Brain microvascular endothelial cell (primary cell): ENCODE data around the gene LCE4A.
"Not testable (repeated sequence)": the region's sequence is repeated elsewhere in the genome, so short reads cannot be mapped to it uniquely, and the experiment has no call there.

Experiments used
- DNase-seq: peaks from one replicate; pipeline ENCODE4 v3.0.0-alpha.2; 2020
- H3K27ac ChIP-seq: fragments of 250-450 bp; sonication (Bioruptor Pico); 2 replicates; pipeline ENCODE4 v1.5.1; 2020; ENCODE audit warnings: mild to moderate bottlenecking, moderate library complexity
- H3K27me3 ChIP-seq: fragments of 250-450 bp; sonication (Bioruptor Pico); replicated peaks from 2 replicates; pipeline ENCODE4 v1.5.1; 2020; ENCODE audit warnings: mild to moderate bottlenecking
- H3K36me3 ChIP-seq: fragments of 250-450 bp; sonication (Bioruptor Pico); replicated peaks from 2 replicates; pipeline ENCODE4 v1.5.1; 2020; ENCODE audit warnings: mild to moderate bottlenecking
- H3K4me3 ChIP-seq: 2 replicates; pipeline ENCODE4 v1.5.1; 2011; ENCODE audit warnings: low read depth, mild to moderate bottlenecking, control low read depth, low read length, moderate library complexity
- CTCF ChIP-seq: IDR thresholded peaks from 2 replicates; pipeline ENCODE4 v1.5.1; 2011; ENCODE audit warnings: low read depth, mild to moderate bottlenecking, moderate library complexity, low read length, control low read depth, inconsistent platforms; ENCODE audit errors: missing control alignments
- in situ Hi-C: cut with HindIII; loops from 2 replicates; pipeline ENCODE4 v1.10.0; 2017; ENCODE audit warnings: low sequenced_read_pairs, low pct_ligation_motif_present

Gene LCE4A

GRCh38 chr1:152707860-152708259 is at the start of gene LCE4A:
Gene LCE4A (plus strand): TSS chr1:152708160. CDS start chr1:152709076, 916 bp downstream.
- Histone ChIP-seq H3K4me3 (no peak within 1 kb of the TSS), H3K27me3 (no peaks in the 10 kb centered on the region), H3K27ac (no peak within 1 kb of the TSS), H3K36me3 (no peaks in the 10 kb centered on the region)
- in situ Hi-C loops: no loop called here
- no peak for TF ChIP-seq CTCF
- DNase-seq: no peak

GRCh38 chr1:152658649-152659048 is 49.3 kb upstream of the LCE4A start:
- no peak for DNase-seq
- H3K36me3 ChIP-seq: no peaks in the 10 kb centered on the region
- H3K27me3 ChIP-seq: no peaks in the 10 kb centered on the region
- no peak overlapping the region for H3K27ac ChIP-seq
- no peak overlapping the region for H3K4me3 ChIP-seq
- no peak for TF ChIP-seq CTCF
- in situ Hi-C loops: no loop called here

GRCh38 chr1:152663098-152663497 is 44.9 kb upstream of the LCE4A start, which contains the start of gene LCE2D:
Gene LCE2D (plus strand): TSS chr1:152663380. CDS start chr1:152664106, 726 bp downstream.
- no peak for TF ChIP-seq CTCF
- Histone ChIP-seq H3K4me3 (no peak within 1 kb of the TSS), H3K27ac (no peak within 1 kb of the TSS), H3K27me3 (no peaks in the 10 kb centered on the region), H3K36me3 (no peaks in the 10 kb centered on the region)
- no peak for DNase-seq
- in situ Hi-C loops: no loop called here

GRCh38 chr1:152666171-152666570 is 41.8 kb upstream of the LCE4A start:
- H3K27me3 ChIP-seq, H3K36me3 ChIP-seq, DNase-seq, H3K4me3 ChIP-seq, H3K27ac ChIP-seq, in situ Hi-C loops: not testable (repeated sequence)

GRCh38 chr1:152667648-152668047 is 40.3 kb upstream of the LCE4A start:
- no peaks in the 10 kb centered on the region for H3K36me3 ChIP-seq
- no peaks in the 10 kb centered on the region for H3K27me3 ChIP-seq
- no peak for DNase-seq
- in situ Hi-C loops: no loop called here
- H3K27ac ChIP-seq: no peak overlapping the region
- TF ChIP-seq CTCF: no peak
- H3K4me3 ChIP-seq: no peak overlapping the region

- in situ Hi-C loops: no loop called here
- Histone ChIP-seq H3K27me3 (no peaks in the 10 kb centered on the region), H3K36me3 (no peaks in the 10 kb centered on the region), H3K27ac (no peak overlapping the region), H3K4me3 (no peak overlapping the region)
- no peak for TF ChIP-seq CTCF
- DNase-seq: no peak
These were observed 34.9 kb upstream of the LCE4A start for GRCh38 chr1:152673016-152673415.

GRCh38 chr1:152674983-152675382 is 33.0 kb upstream of the LCE4A start, which contains the start of gene LCE2C:
Gene LCE2C (plus strand): TSS chr1:152675279. CDS start chr1:152676016, 737 bp downstream.
- H3K36me3 ChIP-seq, H3K27ac ChIP-seq, DNase-seq, H3K27me3 ChIP-seq, H3K4me3 ChIP-seq, in situ Hi-C loops: not testable (repeated sequence)
